Measurements from ENCODE around the gene AQP12B.
"Not testable (repeated sequence)": the region's sequence is repeated elsewhere in the genome, so short reads cannot be mapped to it uniquely, and the experiment has no call there.

AQP12B gene

GRCh38 chr2:240701091-240701735, 18.5 kb upstream of the AQP12B start:
- no peak for DNase-seq (ENCODE audit: low read depth in 2 of 2)

DNA sequence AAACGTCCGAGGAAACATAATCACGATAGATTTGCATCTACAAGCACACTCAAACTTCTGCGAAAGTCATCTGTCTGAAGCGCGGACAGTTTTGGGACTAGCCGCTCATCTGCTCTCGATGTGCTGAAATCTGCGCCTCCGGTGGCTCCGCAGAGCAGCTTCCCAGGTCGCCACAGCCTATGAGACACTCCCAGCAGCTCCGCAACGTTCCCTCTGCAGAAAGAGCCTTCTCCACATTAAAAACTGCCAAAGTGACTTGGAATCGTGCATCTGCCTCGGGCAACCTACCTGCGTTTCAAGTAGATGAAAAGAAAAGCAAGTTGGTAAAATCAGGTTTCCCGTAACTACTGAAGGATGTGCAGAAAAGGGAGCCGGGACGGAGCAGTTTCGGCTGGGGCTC, 17.9 kb upstream of the AQP12B start:
- not testable (repeated sequence) for DNase-seq (ENCODE audit: low read depth in 2 of 2)

GRCh38 chr2:240699835-240700234, 17.1 kb upstream of the AQP12B start:
- DNase-seq (ENCODE audit: low read depth in 2 of 2): not testable (repeated sequence)

- DNase-seq (ENCODE audit: low read depth in 2 of 2): not testable (repeated sequence)
Measured at GRCh38 chr2:240698852-240699561, 16.3 kb upstream of the AQP12B start.

DNA sequence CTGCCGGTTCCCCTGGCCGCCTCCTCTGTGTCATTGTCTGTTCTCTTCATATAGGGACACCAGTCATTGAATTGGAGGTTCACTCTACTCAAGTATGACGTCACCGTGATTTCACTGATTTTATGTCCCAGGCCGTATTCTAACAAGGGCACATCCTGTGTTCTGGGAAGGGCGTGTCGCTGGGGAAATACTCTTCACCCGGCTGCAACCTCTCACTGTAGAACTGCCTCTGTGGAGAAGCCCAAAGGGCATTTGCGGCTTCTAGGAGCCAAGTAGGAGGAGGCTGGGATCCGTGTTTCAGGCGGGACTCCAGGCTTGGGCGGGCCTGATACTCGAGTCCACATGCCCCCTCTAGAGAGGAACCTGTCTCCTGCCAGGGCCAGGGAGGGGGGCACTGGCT, 13.8 kb upstream of the AQP12B start:
- not testable (repeated sequence) for DNase-seq (ENCODE audit: low read depth in 2 of 2)

GRCh38 chr2:240695593-240695992, 12.9 kb upstream of the AQP12B start:
- not testable (repeated sequence) for DNase-seq (ENCODE audit: low read depth in 2 of 2)

- DNase-seq (ENCODE audit: low read depth in 2 of 2): not testable (repeated sequence)
Measured at GRCh38 chr2:240694304-240694703, 11.6 kb upstream of the AQP12B start.

GRCh38 chr2:240692583-240693561, 10.2 kb upstream of the AQP12B start:
- DNase-seq (ENCODE audit: low read depth in 2 of 2): not testable (repeated sequence)

DNA sequence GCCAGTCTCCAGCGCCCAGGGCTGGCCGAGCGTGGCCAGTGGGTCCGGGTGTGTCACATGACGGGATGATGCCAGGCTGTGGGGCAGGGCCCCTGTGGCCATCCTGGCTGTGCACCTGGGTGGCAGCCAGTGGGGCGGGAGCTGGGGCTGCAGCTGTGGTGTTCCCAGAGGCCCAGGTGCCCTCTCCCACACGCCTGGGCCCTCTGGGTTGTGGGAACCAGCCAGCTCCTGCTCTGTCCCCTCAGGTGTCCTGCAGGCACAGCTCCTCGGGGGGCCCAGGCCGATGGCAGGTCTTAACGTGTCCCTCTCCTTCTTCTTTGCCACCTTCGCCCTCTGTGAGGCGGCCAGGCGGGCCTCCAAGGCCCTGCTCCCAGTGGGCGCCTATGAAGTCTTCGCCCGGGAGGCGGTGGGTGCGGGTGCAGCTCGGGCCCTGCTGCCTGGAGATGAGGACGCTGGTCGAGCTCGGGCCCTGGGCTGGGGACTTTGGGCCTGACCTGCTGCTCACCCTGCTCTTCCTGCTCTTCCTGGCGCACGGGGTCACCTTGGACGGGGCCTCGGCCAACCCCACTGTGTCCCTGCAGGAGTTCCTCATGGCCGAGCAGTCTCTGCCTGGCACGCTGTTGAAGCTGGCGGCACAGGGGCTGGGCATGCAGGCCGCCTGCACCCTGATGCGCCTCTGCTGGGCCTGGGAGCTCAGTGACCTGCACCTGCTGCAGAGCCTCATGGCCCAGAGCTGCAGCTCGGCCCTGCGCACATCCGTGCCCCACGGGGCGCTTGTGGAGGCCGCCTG, 9.1 kb upstream of the AQP12B start, which contains the start of gene AQP12A:
Gene AQP12A, plus strand, starts transcription at position 236 of the 790 bp plus-strand sequence. Its CDS starts 48 bp downstream, at position 284.
- DNase-seq (ENCODE audit: low read depth in 2 of 2): not testable (repeated sequence)

DNA sequence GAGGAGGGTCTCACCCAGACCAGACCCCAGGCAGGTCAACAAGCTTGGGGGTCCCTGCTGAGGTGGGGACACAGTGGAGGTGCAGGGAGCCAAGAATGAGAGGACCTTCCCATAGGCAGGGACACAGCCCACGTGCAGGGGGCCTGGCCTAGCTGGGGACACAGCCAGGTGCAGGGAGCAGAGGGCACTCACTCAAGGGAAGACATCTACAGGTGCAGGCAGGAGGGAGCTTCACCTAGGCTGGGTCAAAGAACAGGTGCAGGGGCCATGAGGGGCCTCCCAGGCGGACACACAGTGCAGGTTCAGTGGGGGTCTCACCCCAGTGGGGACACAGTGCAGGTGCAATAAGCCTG, 8.4 kb upstream of the AQP12B start:
- DNase-seq (ENCODE audit: low read depth in 2 of 2): not testable (repeated sequence)

DNA sequence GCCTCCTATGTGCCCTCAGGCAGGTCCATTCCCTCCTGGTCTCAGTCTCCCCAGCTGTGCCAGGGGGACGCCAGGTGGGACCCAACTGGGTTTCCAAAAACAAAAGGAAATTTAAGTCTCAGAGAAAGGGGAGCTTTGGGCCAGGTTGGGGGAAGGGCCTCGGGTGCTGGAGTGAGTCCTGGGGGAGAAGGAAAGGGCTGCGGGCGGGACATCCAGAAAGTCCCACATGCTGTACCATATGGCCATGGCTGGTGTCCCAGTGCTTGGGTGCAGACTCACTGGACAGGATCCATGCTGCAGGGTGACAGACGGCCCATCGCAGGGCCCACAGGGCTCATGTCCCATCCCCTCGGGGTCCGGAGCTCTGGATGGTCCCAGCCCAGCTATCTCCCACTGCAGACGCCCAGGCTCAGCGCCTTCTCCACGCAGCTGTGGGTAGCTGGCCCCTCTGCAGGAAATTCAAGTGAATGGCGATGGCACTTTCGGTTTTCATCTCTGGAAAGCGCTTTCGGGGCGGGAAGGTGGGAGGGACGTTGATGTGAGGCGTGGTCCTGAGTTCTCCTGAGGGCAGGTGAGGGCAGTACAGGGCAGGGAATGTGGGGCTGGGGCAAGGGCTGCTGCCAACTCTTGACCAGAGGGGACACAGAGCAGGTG, 7.9 kb upstream of the AQP12B start:
- not testable (repeated sequence) for DNase-seq (ENCODE audit: low read depth in 2 of 2)

- no peak for DNase-seq (ENCODE audit: low read depth in 2 of 2)
Measured at GRCh38 chr2:240689975-240690374, 7.3 kb upstream of the AQP12B start.

DNA sequence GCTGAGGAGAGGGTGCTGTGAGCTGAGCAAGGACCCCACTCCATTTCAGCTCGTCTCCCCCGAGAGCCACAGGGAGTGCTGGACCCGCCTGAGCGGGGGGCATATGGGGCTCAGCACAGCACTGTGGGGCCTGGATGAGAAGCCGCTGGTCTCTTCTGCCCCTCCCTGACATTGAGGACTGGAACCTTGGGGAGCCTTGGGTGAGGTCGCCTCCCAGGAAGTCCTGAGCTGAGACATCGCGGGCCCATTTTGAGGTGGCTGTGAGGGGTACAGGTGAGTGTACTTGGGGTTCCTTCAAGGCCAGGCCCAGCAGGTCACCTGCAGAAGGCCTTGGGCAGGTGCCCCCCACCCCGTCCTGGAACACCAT, 5.9 kb upstream of the AQP12B start:
- no peak for DNase-seq (ENCODE audit: low read depth in 2 of 2)

GRCh38 chr2:240687741-240688552, 5.3 kb upstream of the AQP12B start:
- no peak for DNase-seq (ENCODE audit: low read depth in 2 of 2)

DNA sequence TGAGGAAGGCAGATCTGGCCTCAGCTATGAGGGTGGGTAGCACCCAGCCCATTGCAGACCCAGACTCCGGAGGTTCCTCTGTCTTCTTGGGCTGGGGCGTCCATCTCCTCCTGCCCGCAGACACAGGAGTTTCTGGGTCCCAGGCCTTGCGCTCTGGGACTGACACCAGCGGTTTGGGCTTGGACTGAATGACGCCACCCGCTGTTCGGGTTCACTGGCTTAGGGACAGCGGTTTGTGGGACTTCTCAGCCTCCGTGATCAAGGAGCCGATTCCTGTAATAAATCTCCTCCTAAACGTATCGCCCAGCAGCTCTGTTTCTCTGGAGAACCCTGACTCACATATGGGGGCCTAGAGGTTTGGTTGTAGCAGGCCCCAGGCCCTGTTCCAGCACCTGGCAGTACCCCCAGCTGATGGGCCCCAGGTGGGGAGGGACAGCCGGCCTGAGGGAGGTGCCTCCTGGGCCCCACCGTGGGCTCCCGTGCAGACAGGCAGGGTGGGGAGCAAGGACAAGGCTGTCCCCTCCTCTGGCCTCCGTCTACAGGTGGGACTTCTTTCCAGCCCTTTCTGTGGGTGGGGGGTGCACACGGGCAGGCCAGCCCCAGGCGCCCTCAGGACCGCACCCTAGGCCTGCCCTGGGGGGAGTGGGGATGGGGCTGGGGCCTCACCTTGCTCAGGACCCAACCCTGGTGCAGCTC, 4.5 kb upstream of the AQP12B start:
- DNase-seq (ENCODE audit: low read depth in 2 of 2): no peak

DNA sequence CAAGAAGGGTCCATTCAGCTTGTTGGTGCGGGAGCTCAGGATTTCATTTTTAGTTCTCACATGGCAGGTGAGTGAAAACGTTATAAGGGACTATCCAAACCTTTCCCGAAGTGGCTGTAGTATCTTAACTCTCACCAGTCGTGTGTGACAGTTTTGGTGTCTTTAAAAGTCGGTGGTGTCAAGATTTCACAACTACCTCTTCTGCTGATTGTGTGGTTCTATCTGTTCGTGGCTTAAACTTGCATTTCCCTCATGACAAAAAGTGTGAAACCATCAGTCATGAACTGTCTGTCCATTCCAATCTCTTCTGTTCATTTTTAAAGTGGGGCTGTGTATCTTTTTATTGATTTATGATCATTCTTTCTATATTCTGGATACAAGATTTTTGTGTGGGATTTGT, 3.8 kb upstream of the AQP12B start:
- no peak for DNase-seq (ENCODE audit: low read depth in 2 of 2)

DNA sequence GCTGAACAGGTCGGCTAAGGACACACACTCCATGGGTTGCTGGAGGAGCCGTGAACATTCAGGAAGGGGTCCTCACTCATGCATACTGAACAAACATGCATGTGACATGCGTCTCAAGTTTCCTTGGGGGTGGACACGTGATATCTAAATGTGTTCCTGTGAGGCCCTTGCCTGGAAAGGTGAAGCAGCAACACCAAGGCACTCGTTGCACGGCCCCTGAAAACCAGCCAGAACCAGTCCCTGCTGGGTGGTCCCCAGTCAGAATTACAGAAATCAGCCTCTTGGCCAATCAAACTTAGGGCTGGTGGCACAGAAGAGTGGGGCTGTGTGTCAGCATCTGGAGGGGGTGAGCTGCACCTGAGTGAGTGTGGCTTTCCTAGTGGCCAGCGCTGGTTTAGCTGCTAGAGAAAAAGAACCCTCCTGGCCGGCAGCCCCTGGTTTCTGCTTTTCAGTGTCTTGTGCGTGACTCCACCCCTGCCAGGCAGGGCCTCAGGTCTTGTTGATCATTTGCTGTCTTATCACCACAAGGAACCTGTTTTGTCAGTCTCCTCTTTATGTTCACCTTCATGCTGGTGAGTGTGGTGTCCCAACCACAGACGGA, 3.2 kb upstream of the AQP12B start:
- no peak for DNase-seq (ENCODE audit: low read depth in 2 of 2)

DNA sequence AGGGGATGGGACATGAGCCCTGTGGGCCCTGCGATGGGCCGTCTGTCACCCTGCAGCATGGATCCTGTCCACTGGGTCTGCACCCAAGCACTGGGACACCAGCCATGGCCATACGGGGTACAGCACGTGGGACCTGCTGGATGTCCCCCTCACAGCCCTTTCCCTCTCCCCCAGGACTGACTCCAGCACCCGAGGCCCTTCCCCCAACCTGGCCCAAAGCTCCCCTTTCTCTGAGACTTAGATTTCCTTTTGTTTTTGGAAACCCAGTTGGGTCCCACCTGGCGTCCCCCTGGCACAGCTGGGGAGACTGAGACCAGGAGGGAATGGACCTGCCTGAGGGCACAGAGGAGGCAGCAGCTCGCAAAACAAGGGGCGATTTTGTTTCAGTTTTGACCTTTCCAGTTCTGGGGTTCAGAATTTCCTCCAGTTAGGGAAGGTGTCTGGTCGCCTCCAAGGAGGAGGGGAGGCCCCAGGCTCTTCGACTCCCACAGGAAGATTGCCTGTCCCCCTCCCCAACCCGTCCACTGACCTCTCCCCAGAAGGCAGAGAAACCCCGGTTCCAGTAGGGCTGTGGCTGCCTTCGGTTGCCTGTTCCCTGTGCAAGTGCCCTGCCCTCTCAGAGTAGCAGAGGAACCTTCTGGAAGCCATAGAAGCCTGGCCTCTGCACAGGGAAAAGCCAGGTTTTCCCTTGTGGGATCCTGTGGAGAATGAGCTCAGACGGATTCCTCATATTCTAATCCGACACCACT, 1.5 kb upstream of the AQP12B start:
- not testable (repeated sequence) for DNase-seq (ENCODE audit: low read depth in 2 of 2)
